Keratinocyte (primary cell): ENCODE results near the gene MAST1. TPM values are rescaled to one million over a fixed set of nuclear protein-coding genes. Genes with fewer than 3 reads are reported as not detected.

Source experiments
- DNase-seq: peaks from one replicate; pipeline ENCODE4 v3.0.0-alpha.2; 2011; ENCODE audit warnings: low read depth, missing footprints, low spot score
- FAIRE-seq: peaks from 2 replicates; lab custom pipeline; 2011; peaks lifted over from hg19 to GRCh38; lab: Jason Lieb, UNC
- H2AFZ ChIP-seq: 2 replicates; pipeline ENCODE4 v1.6.0; 2012; ENCODE audit warnings: low read length, control low read depth, inconsistent platforms; ENCODE audit not compliant: control insufficient read depth
- H3K27ac ChIP-seq: 2 replicates; pipeline ENCODE4 v1.5.1; 2011; ENCODE audit warnings: low read length; ENCODE audit not compliant: control insufficient read depth, insufficient read depth
- H3K27me3 ChIP-seq: 3 replicates; pipeline ENCODE4 v1.6.0; 2011; ENCODE audit warnings: low read length; ENCODE audit not compliant: control insufficient read depth, insufficient read depth; ENCODE audit errors: extremely low read depth
- H3K36me3 ChIP-seq, 2 experiments: 2 replicates in 1 of 2; 3 replicates in 1 of 2; pipeline ENCODE4 v1.5.1; 2011; ENCODE audit warnings: low read length in 2 of 2, mild to moderate bottlenecking in 1 of 2; ENCODE audit not compliant: control insufficient read depth in 2 of 2, insufficient read depth in 2 of 2; ENCODE audit errors: extremely low read depth in 1 of 2
- H3K4me1 ChIP-seq: 3 replicates; pipeline ENCODE4 v1.5.1; 2011; ENCODE audit warnings: low read length; ENCODE audit not compliant: control insufficient read depth, insufficient read depth; ENCODE audit errors: extremely low read depth
- H3K4me2 ChIP-seq: 3 replicates; pipeline ENCODE4 v1.6.0; 2011; ENCODE audit warnings: low read depth, low read length; ENCODE audit not compliant: control insufficient read depth, insufficient read depth; ENCODE audit errors: extremely low read depth
- H3K4me3 ChIP-seq, 3 experiments: fragments of 200-600 bp in 1 of 3; sonication (generic) in 1 of 3; 2 replicates in 2 of 3; 3 replicates in 1 of 3; pipeline ENCODE4 v1.5.1; 2011 to 2016; ENCODE audit warnings: low read length in 3 of 3, mild to moderate bottlenecking in 3 of 3, control low read depth in 2 of 3, inconsistent platforms in 1 of 3, low read depth in 1 of 3, mixed read lengths in 1 of 3, mixed run types in 1 of 3, moderate library complexity in 1 of 3; ENCODE audit not compliant: control insufficient read depth in 2 of 3, insufficient read depth in 2 of 3; ENCODE audit errors: extremely low read depth in 1 of 3
- H3K79me2 ChIP-seq: 2 replicates; pipeline ENCODE4 v1.6.0; 2012; ENCODE audit warnings: low read length; ENCODE audit not compliant: control insufficient read depth, insufficient read depth
- H3K9ac ChIP-seq: 3 replicates; pipeline ENCODE4 v1.6.0; 2011; ENCODE audit warnings: low read length; ENCODE audit not compliant: control insufficient read depth, insufficient read depth; ENCODE audit errors: extremely low read depth
- H3K9me1 ChIP-seq: 3 replicates; pipeline ENCODE4 v1.6.0; 2011; ENCODE audit warnings: low read length; ENCODE audit not compliant: control insufficient read depth, insufficient read depth; ENCODE audit errors: extremely low read depth
- H3K9me3 ChIP-seq: 2 replicates; pipeline ENCODE4 v1.5.1; 2012; ENCODE audit warnings: low read depth, low read length; ENCODE audit not compliant: control insufficient read depth
- H4K20me1 ChIP-seq: 3 replicates; pipeline ENCODE4 v1.6.0; 2011; ENCODE audit warnings: low read length; ENCODE audit not compliant: control insufficient read depth, insufficient read depth; ENCODE audit errors: extremely low read depth
- EZH2 ChIP-seq: IDR thresholded peaks from one replicate; pipeline ENCODE4 v1.6.1; 2012; ENCODE audit warnings: inconsistent platforms, mild to moderate bottlenecking, low read length, moderate library complexity
- dilution Hi-C: fragments of 300-500 bp; cut with MboI; formaldehyde crosslinking; loops from one replicate; pipeline ENCODE4 v1.7.0; 2020; ENCODE audit warnings: low sequenced_read_pairs; ENCODE audit not compliant: extremely low pct_ligation_motif_present
- polyA plus RNA-seq, 5 experiments: library from polyadenylated mRNA; depleted of rRNA in 3 of 5; stranded (reverse) in 3 of 5; stranded (forward) in 1 of 5; unstranded in 1 of 5; fragments of >200 nt; gene quantifications; 1 replicate in 1 of 5; 2 replicates in 3 of 5; 3 replicates in 1 of 5; pipeline versions ENCODE4 v1.2.1 to v1.2.3, GENCODE V29; 2011 to 2012; ENCODE audit warnings: missing spikeins in 2 of 5, low read depth in 1 of 5, low replicate concordance in 1 of 5
- TF ChIP-seq, protein P1 (sequence below), 3 experiments: IDR thresholded peaks in 1 of 3; conservative IDR thresholded peaks in 1 of 3; optimal IDR thresholded peaks in 1 of 3; 2 replicates in 2 of 3; 3 replicates in 1 of 3; pipeline versions ENCODE3 to v1.5.1; 2011; ENCODE audit warnings: low read length in 3 of 3, mild to moderate bottlenecking in 3 of 3, moderate library complexity in 2 of 3, control low read depth in 1 of 3, inconsistent platforms in 1 of 3; ENCODE audit not compliant: insufficient read depth in 2 of 3; ENCODE audit errors: extremely low read depth in 1 of 3

MAST1 gene
- polyA plus RNA-seq, 1 donor (not counting 4 experiments of a cell fraction or from before 2014, with no cell fraction given) = 0.13 TPM

DNA sequence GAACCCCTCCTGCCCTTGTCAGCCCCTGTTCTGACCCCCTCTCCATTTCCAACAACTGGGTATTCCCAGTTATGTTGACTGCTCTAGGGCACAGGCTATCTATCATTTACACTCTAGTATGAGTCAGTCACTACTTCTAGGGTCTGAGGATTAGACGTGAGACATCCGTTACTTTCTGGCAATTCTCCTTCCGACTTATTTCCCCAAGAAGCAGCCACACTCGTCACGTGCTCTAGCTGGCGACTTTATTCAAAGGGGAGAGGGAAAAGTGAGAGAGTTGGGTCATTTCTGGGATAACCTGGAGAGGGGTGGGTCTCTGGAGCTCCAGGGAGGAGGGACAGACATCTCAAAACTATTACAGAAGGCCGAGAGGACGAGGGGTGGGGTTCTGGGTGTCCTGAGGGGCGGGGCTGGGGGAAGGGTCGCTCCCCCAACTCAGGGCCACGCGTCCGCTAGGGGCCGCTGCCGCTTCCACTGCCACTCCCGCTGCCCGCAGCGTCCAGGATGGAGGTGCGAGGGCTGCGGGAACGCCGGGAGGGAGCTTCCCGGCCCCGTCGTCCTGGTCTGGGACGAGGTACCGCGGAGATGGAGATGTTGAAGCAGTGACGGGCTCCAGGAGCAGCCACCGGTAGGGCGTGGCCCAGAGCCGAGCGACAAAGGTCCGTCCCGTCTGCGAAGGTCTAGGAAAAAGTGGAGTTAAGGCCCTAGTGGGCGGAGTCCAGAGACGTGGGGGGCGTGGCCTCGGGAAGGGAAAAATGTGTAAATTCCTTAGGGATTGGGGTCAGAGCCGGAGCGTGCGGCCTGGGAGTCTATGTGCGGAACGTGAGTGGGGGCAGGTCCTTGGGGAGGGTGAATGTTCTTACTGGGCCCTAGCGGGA, 12.8 kb upstream of the MAST1 start:
- FAIRE-seq = no peak
- H3K4me2 ChIP-seq = no peak overlapping the region
- dilution Hi-C loops = no loop called here

DNA sequence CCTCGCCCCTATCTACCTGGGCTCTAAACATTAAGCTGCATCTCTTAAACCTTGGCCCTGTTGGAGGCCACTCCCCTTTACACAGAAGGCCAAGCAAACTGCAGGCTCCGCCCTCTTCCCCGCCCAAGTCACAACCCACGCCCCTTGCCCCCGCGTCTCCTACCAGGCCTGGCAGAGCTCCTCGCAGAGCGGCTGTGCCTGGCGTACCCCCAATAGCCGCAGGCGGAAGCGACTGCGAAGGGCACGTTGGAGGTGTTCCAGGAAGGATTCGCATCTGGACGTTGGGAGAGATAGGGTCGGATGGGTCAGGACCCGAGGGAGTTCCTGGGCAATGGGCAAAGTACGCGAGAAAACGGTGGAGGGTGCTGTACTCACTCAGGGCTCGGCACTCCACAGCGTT, 9.8 kb upstream of the MAST1 start:
- DNase-seq (no peak), FAIRE-seq (no peak)
- H3K9me1 ChIP-seq = no peaks in the 10 kb centered on the region
- H3K36me3 ChIP-seq = no peaks in the 10 kb centered on the region
- H2AFZ ChIP-seq = no peak overlapping the region
- dilution Hi-C loops = no loop called here
- H3K4me2 ChIP-seq = peak overlapping the region; percentile 27
- H3K4me1 ChIP-seq = peaks cover 8% of the 10 kb centered on the region
- no peaks in the 10 kb centered on the region for H4K20me1 ChIP-seq
- TF ChIP-seq, protein P1, sequence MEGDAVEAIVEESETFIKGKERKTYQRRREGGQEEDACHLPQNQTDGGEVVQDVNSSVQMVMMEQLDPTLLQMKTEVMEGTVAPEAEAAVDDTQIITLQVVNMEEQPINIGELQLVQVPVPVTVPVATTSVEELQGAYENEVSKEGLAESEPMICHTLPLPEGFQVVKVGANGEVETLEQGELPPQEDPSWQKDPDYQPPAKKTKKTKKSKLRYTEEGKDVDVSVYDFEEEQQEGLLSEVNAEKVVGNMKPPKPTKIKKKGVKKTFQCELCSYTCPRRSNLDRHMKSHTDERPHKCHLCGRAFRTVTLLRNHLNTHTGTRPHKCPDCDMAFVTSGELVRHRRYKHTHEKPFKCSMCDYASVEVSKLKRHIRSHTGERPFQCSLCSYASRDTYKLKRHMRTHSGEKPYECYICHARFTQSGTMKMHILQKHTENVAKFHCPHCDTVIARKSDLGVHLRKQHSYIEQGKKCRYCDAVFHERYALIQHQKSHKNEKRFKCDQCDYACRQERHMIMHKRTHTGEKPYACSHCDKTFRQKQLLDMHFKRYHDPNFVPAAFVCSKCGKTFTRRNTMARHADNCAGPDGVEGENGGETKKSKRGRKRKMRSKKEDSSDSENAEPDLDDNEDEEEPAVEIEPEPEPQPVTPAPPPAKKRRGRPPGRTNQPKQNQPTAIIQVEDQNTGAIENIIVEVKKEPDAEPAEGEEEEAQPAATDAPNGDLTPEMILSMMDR (optimal IDR thresholded peaks at IDR 0.05 in 1 of 3, IDR thresholded peaks at IDR 0.05 in 1 of 3, conservative IDR thresholded peaks at IDR 0.05 in 1 of 3; ENCODE audit: extremely low read depth in 1 of 3, insufficient read depth in 2 of 3, low read length in 3 of 3) = no peak
- TF ChIP-seq EZH2 = no peak
- H3K27me3 ChIP-seq = peaks cover 16% of the 10 kb centered on the region
- no peaks in the 10 kb centered on the region for H3K9me3 ChIP-seq
- H3K4me3 ChIP-seq = no peak overlapping the region
- H3K27ac ChIP-seq = no peak overlapping the region
- H3K79me2 ChIP-seq = no peaks in the 10 kb centered on the region
- H3K9ac ChIP-seq = no peak overlapping the region

More for the DNA sequence above, 12.8 kb upstream of the MAST1 start:
- H3K4me3 ChIP-seq = no peak overlapping the region
- H3K27me3 ChIP-seq = peaks cover 8% of the 10 kb centered on the region
- peak overlapping the region; percentile 39 for H2AFZ ChIP-seq
- DNase-seq = no peak
- no peaks in the 10 kb centered on the region for H3K9me3 ChIP-seq
- no peak overlapping the region for H3K9ac ChIP-seq
- H3K27ac ChIP-seq = no peak overlapping the region
- no peaks in the 10 kb centered on the region for H4K20me1 ChIP-seq
- no peaks in the 10 kb centered on the region for H3K4me1 ChIP-seq
- no peaks in the 10 kb centered on the region for H3K36me3 ChIP-seq
- H3K79me2 ChIP-seq = no peaks in the 10 kb centered on the region
- no peak for TF ChIP-seq EZH2
- TF ChIP-seq, protein P1 (optimal IDR thresholded peaks at IDR 0.05 in 1 of 3, IDR thresholded peaks at IDR 0.05 in 1 of 3, conservative IDR thresholded peaks at IDR 0.05 in 1 of 3; ENCODE audit: extremely low read depth in 1 of 3, insufficient read depth in 2 of 3, low read length in 3 of 3) = peak in 2 of 3 experiments; percentile 58 to 66
- no peaks in the 10 kb centered on the region for H3K9me1 ChIP-seq
